ELR (cell line): ENCODE results near the gene CABCOCO1.

Source experiments
- DNase-seq: peaks from one replicate; pipeline ENCODE4 v3.0.0-alpha.2; 2015; ENCODE audit warnings: low read depth

The CABCOCO1 gene

GRCh38 chr10:61757001-61757400 is 94.3 kb downstream of the CABCOCO1 start:
- no peak for DNase-seq

GRCh38 chr10:61757525-61758397 is 95.0 kb downstream of the CABCOCO1 start:
- DNase-seq = peak; percentile 71

GRCh38 chr10:61758433-61758832 is 95.7 kb downstream of the CABCOCO1 start:
- DNase-seq = peak; percentile 57

GRCh38 chr10:61759751-61760150 is 97.0 kb downstream of the CABCOCO1 start:
- DNase-seq = no peak

- peak; percentile 90 for DNase-seq
Measured at GRCh38 chr10:61760943-61761824, 98.5 kb downstream of the CABCOCO1 start.

GRCh38 chr10:61761825-61762217 is 99.1 kb downstream of the CABCOCO1 start:
- no peak for DNase-seq

- no peak for DNase-seq
Measured at GRCh38 chr10:61763778-61764177, 101.0 kb downstream of the CABCOCO1 start.

GRCh38 chr10:61764486-61764885 is 101.8 kb downstream of the CABCOCO1 start:
- DNase-seq = no peak

- no peak for DNase-seq
Measured at GRCh38 chr10:61765176-61766087, 102.7 kb downstream of the CABCOCO1 start.

- DNase-seq = no peak
Measured at GRCh38 chr10:61766927-61767326, 104.2 kb downstream of the CABCOCO1 start.

GRCh38 chr10:61774031-61774430 is 111.3 kb downstream of the CABCOCO1 start:
- DNase-seq = no peak

- DNase-seq = no peak
Measured at GRCh38 chr10:61775111-61775510, 112.4 kb downstream of the CABCOCO1 start.

GRCh38 chr10:61776615-61777266 is 114.0 kb downstream of the CABCOCO1 start:
- no peak for DNase-seq

GRCh38 chr10:61778137-61778536 is 115.4 kb downstream of the CABCOCO1 start:
- no peak for DNase-seq

- DNase-seq = no peak
Measured at GRCh38 chr10:61779276-61779675, 116.5 kb downstream of the CABCOCO1 start.

- peak; percentile 33 for DNase-seq
Measured at GRCh38 chr10:61779950-61780659, 117.4 kb downstream of the CABCOCO1 start.

- DNase-seq = no peak
Measured at GRCh38 chr10:61780732-61781131, 118.0 kb downstream of the CABCOCO1 start.

GRCh38 chr10:61781969-61782403 is 119.3 kb downstream of the CABCOCO1 start:
- peak; percentile 76 for DNase-seq

GRCh38 chr10:61784354-61785133 is 121.8 kb downstream of the CABCOCO1 start:
- peak; percentile 26 for DNase-seq
